GM06990 (cell line): ENCODE data around the gene MGAM2.

ENCODE experiments used
- DNase-seq: peaks from one replicate; pipeline ENCODE4 v3.0.0-alpha.2; 2011; ENCODE audit not compliant: insufficient read length; ENCODE audit errors: extremely low read depth
- H3K27me3 ChIP-seq: replicated peaks from 2 replicates; pipeline ENCODE4 v1.6.0; 2011; ENCODE audit warnings: low read length; ENCODE audit not compliant: control insufficient read depth, insufficient read depth
- H3K36me3 ChIP-seq: 2 replicates; pipeline ENCODE4 v1.5.1; 2011; ENCODE audit warnings: low read length; ENCODE audit not compliant: control insufficient read depth, insufficient read depth
- H3K4me3 ChIP-seq: replicated peaks from 2 replicates; pipeline ENCODE4 v1.5.1; 2011; ENCODE audit warnings: low read depth, mild to moderate bottlenecking, control low read depth, low read length
- CTCF ChIP-seq: IDR thresholded peaks from 2 replicates; pipeline ENCODE4 v1.5.1; 2011; ENCODE audit warnings: low read length, control low read depth, mild to moderate bottlenecking, inconsistent platforms; ENCODE audit not compliant: insufficient read depth, poor library complexity, severe bottlenecking

The MGAM2 gene

DNA sequence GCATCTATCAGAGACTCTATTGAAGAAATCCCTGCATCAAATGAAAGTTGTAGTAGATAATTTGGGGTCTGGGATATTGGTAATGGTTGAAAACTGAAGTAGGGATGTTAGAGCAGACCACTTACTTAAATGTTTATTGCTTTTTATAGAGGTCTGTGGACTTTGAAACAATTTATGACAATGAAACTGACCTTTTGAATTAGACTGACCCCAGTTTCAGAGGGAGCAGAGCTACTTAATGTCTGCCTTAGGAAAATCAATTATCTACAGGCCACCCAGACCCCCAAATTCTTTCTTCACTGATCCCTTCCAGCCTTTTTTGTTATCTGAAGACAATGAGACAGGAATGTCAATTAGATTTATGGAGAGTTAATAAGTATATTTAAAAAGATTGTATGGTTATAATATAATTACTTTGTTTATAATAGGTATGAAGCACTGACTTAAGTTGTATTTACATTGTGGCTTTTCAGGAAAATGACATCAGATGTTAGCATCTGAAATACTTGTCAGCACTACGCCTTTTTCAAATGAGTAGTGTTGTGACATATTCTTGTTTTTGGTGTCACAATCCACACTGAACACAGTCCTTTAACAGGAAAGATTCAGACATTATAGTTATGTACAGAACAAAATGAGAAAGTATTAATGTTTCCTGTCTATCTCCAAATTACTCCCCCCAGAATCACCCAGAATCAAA, 13.9 kb downstream of the MGAM2 start:
- H3K27me3 ChIP-seq, result no peaks in the 10 kb centered on the region; the same call in 1 of the 2 replicates
- no peak overlapping the region for H3K4me3 ChIP-seq
- DNase-seq, result no peak
- no peaks in the 10 kb centered on the region for H3K36me3 ChIP-seq
- TF ChIP-seq CTCF, result no peak

- Histone ChIP-seq H3K27me3 (no peaks in the 10 kb centered on the region; the same call in 1 of the 2 replicates), H3K4me3 (no peak overlapping the region), H3K36me3 (no peaks in the 10 kb centered on the region)
- TF ChIP-seq CTCF, result no peak
- no peak for DNase-seq
Measured at GRCh38 chr7:142130267-142130666, 18.7 kb downstream of the MGAM2 start.

DNA sequence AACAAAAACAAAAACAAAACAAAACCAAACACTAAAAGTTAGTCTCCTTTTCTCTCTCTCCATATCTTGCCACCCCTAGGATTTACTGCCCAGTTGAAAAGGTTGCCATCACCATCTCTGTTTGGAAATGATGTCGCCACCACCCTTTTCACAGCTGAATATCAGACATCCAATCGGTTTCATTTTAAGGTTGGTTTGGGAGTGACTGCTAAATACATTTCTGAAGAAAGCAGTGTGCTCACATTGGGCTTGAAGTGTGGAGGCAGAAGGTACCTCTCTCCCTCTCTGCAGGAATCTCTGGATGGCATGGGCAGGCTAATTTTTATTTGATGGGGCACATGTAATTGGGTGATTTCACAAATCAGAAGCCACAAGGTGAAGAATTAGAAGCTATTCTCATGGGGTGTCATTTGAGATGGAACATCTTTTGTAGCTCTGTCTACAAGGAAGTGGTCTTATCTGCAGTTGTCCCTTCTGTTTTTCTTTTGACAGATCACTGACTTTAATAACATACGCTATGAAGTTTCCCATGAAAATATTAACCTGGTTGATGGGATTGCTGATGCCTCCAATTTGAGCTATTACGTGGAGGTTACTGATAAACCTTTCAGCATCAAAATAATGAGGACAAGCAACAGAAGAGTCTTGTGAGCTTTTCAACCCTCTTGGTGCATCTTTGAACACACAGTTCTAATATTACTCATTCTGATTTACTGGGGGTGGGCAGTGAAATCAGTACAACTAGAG, 20.1 kb downstream of the MGAM2 start:
- Histone ChIP-seq H3K4me3 (no peak overlapping the region), H3K27me3 (no peaks in the 10 kb centered on the region; the same call in 1 of the 2 replicates), H3K36me3 (no peaks in the 10 kb centered on the region)
- DNase-seq, result no peak
- TF ChIP-seq CTCF, result no peak

DNA sequence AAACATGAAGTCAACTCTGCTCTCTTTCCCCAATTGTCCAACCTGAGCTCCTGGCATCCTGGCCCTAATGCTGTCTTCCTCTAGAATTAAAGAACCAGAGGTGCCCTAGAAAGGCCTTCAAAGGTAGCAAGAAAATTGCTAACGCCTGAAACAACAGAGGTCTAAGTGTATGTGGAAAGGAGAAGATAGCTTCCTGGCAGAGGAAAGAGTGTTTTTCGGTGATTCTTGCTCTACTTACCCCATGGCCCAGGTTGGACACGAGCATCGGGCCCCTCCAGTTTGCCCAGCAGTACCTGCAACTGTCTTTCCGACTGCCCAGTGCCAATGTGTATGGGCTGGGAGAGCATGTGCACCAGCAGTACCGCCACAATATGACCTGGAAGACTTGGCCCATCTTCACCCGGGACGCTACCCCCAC, 22.2 kb downstream of the MGAM2 start:
- TF ChIP-seq CTCF, result no peak
- Histone ChIP-seq H3K4me3 (no peak overlapping the region), H3K27me3 (no peaks in the 10 kb centered on the region; the same call in 1 of the 2 replicates), H3K36me3 (no peaks in the 10 kb centered on the region)
- no peak for DNase-seq

GRCh38 chr7:142134909-142135308, 23.4 kb downstream of the MGAM2 start:
- Histone ChIP-seq H3K4me3 (no peak overlapping the region), H3K27me3 (no peaks in the 10 kb centered on the region; the same call in 1 of the 2 replicates), H3K36me3 (no peaks in the 10 kb centered on the region)
- TF ChIP-seq CTCF, result no peak
- DNase-seq, result no peak
